Activated CD4-positive, alpha-beta T cell treated with anti-CD3 and anti-CD28 coated beads, Interleukin-2, Interleukin-4, amounts not matched to agents 100 ng/mL and 50 ng/mL, durations not matched to agents 16 hours and 8 hours (primary cell): ENCODE measurements around the gene PIK3R2.

Experiments used
- DNase-seq: peaks from one replicate; pipeline ENCODE4 v3.0.0-alpha.2; 2020; ENCODE audit warnings: low spot score

Gene PIK3R2

GRCh38 chr19:18173054-18173571 lies 20.1 kb downstream of the PIK3R2 start:
- DNase-seq = no peak

GRCh38 chr19:18173572-18174288 lies 20.8 kb downstream of the PIK3R2 start, which contains the start of gene IFI30:
TSS of gene IFI30 (plus strand) at chr19:18173813. CDS start at chr19:18173842, 29 bp downstream.
- DNase-seq = peak; percentile 66

- no peak for DNase-seq
These were observed 22.0 kb downstream of the PIK3R2 start for GRCh38 chr19:18174983-18175382.

- DNase-seq = no peak
These were observed 23.7 kb downstream of the PIK3R2 start for GRCh38 chr19:18176367-18177310.

GRCh38 chr19:18179957-18180356 lies 27.0 kb downstream of the PIK3R2 start:
- no peak for DNase-seq

GRCh38 chr19:18183529-18183928 lies 30.6 kb downstream of the PIK3R2 start:
- no peak for DNase-seq

GRCh38 chr19:18185538-18185937 lies 32.6 kb downstream of the PIK3R2 start:
- no peak for DNase-seq

- no peak for DNase-seq
These were observed 37.3 kb downstream of the PIK3R2 start for GRCh38 chr19:18190278-18190677.

GRCh38 chr19:18191640-18192062 lies 38.7 kb downstream of the PIK3R2 start:
- DNase-seq = no peak

- DNase-seq = peak; percentile 100
These were observed 39.9 kb downstream of the PIK3R2 start, which contains the start of gene MPV17L2 for GRCh38 chr19:18192673-18193387. TSS of gene MPV17L2 (plus strand) at chr19:18193218. CDS start at chr19:18193282, 64 bp downstream.

GRCh38 chr19:18193388-18194180 lies 40.6 kb downstream of the PIK3R2 start:
- no peak for DNase-seq

GRCh38 chr19:18194181-18194530 lies 41.2 kb downstream of the PIK3R2 start:
- no peak for DNase-seq

GRCh38 chr19:18194554-18195238 lies 41.7 kb downstream of the PIK3R2 start:
- DNase-seq = no peak

- DNase-seq = no peak
These were observed 43.5 kb downstream of the PIK3R2 start for GRCh38 chr19:18196511-18196845.

- DNase-seq = no peak
These were observed 44.3 kb downstream of the PIK3R2 start for GRCh38 chr19:18197306-18197705.

GRCh38 chr19:18197941-18198340 lies 45.0 kb downstream of the PIK3R2 start:
- no peak for DNase-seq

- DNase-seq = no peak
These were observed 45.4 kb downstream of the PIK3R2 start for GRCh38 chr19:18198374-18198773.

GRCh38 chr19:18202397-18202777 lies 49.4 kb downstream of the PIK3R2 start:
- no peak for DNase-seq

- no peak for DNase-seq
These were observed 49.9 kb downstream of the PIK3R2 start for GRCh38 chr19:18202778-18203407.

GRCh38 chr19:18203408-18203862 lies 50.5 kb downstream of the PIK3R2 start:
- peak; percentile 32 for DNase-seq
